ENCODE measurements around the gene B3GNT8. TPM values are rescaled to one million over a fixed set of nuclear protein-coding genes. Genes with fewer than 3 reads are reported as not detected.

The B3GNT8 gene
- total RNA-seq, 1 experiment from 2014 or later: 3.7 TPM

GRCh38 chr19:41425174-41426115, 1.7 kb downstream of the B3GNT8 start:
- Mint-ChIP-seq H3K36me3 (ENCODE audit: insufficient read depth, unreplicated experiment) (peaks cover 19% of the 10 kb centered on the region), H3K27me3 (ENCODE audit: insufficient read depth, unreplicated experiment) (no peaks in the 10 kb centered on the region), H3K4me1 (ENCODE audit: low read depth, unreplicated experiment) (peaks cover 19% of the 10 kb centered on the region), H3K9me3 (ENCODE audit: unreplicated experiment) (no peaks in the 10 kb centered on the region), H3K4me3 (ENCODE audit: unreplicated experiment) (peak overlapping the region; percentile 13), H3K27ac (ENCODE audit: unreplicated experiment) (no peak overlapping the region)
- ChIA-PET CTCF (no interaction called here), POLR2A (no interaction called here)
- no peak overlapping the region for H3K4me3 ChIP-seq (ENCODE audit: low read depth, low read length)
- no peaks in the 10 kb centered on the region for H3K9me3 ChIP-seq
- peaks cover 13% of the 10 kb centered on the region; the same call in 1 of the 2 replicates for H3K4me1 ChIP-seq
- no peaks in the 10 kb centered on the region for H3K27me3 ChIP-seq (replicated peaks; ENCODE audit: control insufficient read depth, insufficient read depth, low read length)
- peaks cover 1% of the 10 kb centered on the region for H3K36me3 ChIP-seq (ENCODE audit: control insufficient read depth, insufficient read depth, low read length)
- intact Hi-C loops (cut with micrococcal nuclease; ENCODE audit: unreplicated experiment): no loop called here
- DNase-seq: no peak
- TF ChIP-seq CTCF (IDR thresholded peaks at IDR 0.05; ENCODE audit: insufficient read depth in 1 of 2, low read depth in 1 of 2, low read length in 1 of 2, severe bottlenecking in 1 of 2, unreplicated experiment in 1 of 2): no peak
- BruUV-seq (replicated peaks): no TSS peak

- H3K4me3 Mint-ChIP-seq (ENCODE audit: unreplicated experiment): no peak overlapping the region
- Histone ChIP-seq H3K4me3 (ENCODE audit: low read depth, low read length) (no peak overlapping the region), H3K4me1 (peaks cover 13% of the 10 kb centered on the region; the same call in 1 of the 2 replicates), H3K36me3 (ENCODE audit: control insufficient read depth, insufficient read depth, low read length) (peaks cover 1% of the 10 kb centered on the region), H3K9me3 (no peaks in the 10 kb centered on the region), H3K27me3 (replicated peaks; ENCODE audit: control insufficient read depth, insufficient read depth, low read length) (no peaks in the 10 kb centered on the region)
- peaks cover 19% of the 10 kb centered on the region for H3K4me1 Mint-ChIP-seq (ENCODE audit: low read depth, unreplicated experiment)
- DNase-seq: no peak
- no peaks in the 10 kb centered on the region for H3K9me3 Mint-ChIP-seq (ENCODE audit: unreplicated experiment)
- no TSS peak for BruUV-seq (replicated peaks)
- peaks cover 22% of the 10 kb centered on the region for H3K36me3 Mint-ChIP-seq (ENCODE audit: insufficient read depth, unreplicated experiment)
- CTCF ChIA-PET: interaction anchor here (0.6 to 1.3 kb wide), 3 partner anchors 15 to 146 kb away, joined by 3 to 4 read pairs (median 3); partner anchors contain the start of gene DMAC2
- intact Hi-C loops (cut with micrococcal nuclease; ENCODE audit: unreplicated experiment): no loop called here
- POLR2A ChIA-PET: interaction anchor here (0.6 kb wide), 2 partner anchors 54 to 61 kb away, joined by 3 read pairs; partner anchors contain the start of gene B9D2
- H3K27ac Mint-ChIP-seq (ENCODE audit: unreplicated experiment): no peak overlapping the region
- H3K27me3 Mint-ChIP-seq (ENCODE audit: insufficient read depth, unreplicated experiment): no peaks in the 10 kb centered on the region
- no peak for TF ChIP-seq CTCF (IDR thresholded peaks at IDR 0.05; ENCODE audit: insufficient read depth in 1 of 2, low read depth in 1 of 2, low read length in 1 of 2, severe bottlenecking in 1 of 2, unreplicated experiment in 1 of 2)
Measured at GRCh38 chr19:41424335-41425173, 2.6 kb downstream of the B3GNT8 start.

GRCh38 chr19:41422955-41423354, 4.2 kb downstream of the B3GNT8 start:
- intact Hi-C loops (cut with micrococcal nuclease; ENCODE audit: unreplicated experiment): no loop called here
- ChIA-PET CTCF (interaction anchor here (1.3 kb wide), 1 partner anchor 16 kb away, joined by 3 read pairs; the partner anchor contains the start of gene DMAC2), POLR2A (no interaction called here)
- Histone ChIP-seq H3K36me3 (ENCODE audit: control insufficient read depth, insufficient read depth, low read length) (peaks cover 1% of the 10 kb centered on the region), H3K27me3 (replicated peaks; ENCODE audit: control insufficient read depth, insufficient read depth, low read length) (no peaks in the 10 kb centered on the region), H3K4me3 (ENCODE audit: low read depth, low read length) (no peak overlapping the region), H3K4me1 (peaks cover 13% of the 10 kb centered on the region; the same call in 1 of the 2 replicates), H3K9me3 (no peaks in the 10 kb centered on the region)
- Mint-ChIP-seq H3K9me3 (ENCODE audit: unreplicated experiment) (no peaks in the 10 kb centered on the region), H3K36me3 (ENCODE audit: insufficient read depth, unreplicated experiment) (peaks cover 29% of the 10 kb centered on the region), H3K27me3 (ENCODE audit: insufficient read depth, unreplicated experiment) (no peaks in the 10 kb centered on the region), H3K27ac (ENCODE audit: unreplicated experiment) (no peak overlapping the region), H3K4me3 (ENCODE audit: unreplicated experiment) (no peak overlapping the region), H3K4me1 (ENCODE audit: low read depth, unreplicated experiment) (peaks cover 13% of the 10 kb centered on the region)
- TF ChIP-seq CTCF (IDR thresholded peaks at IDR 0.05; ENCODE audit: insufficient read depth in 1 of 2, low read depth in 1 of 2, low read length in 1 of 2, severe bottlenecking in 1 of 2, unreplicated experiment in 1 of 2): no peak
- DNase-seq: no peak
- BruUV-seq (replicated peaks): no TSS peak

All from Caco-2 (cell line).